IMR-90 (cell line): ENCODE results near the gene TSC22D4. TPM values are rescaled to one million over a fixed set of nuclear protein-coding genes. Genes with fewer than 3 reads are reported as not detected.

Source experiments
- ATAC-seq: fragments of 200-7000 bp; cut with Tn5 transposase; 2 replicates; pipeline ENCODE4 v1.9.1; 2020; ENCODE audit warnings: low read depth, mild to moderate bottlenecking, moderate library complexity
- BruUV-seq: library from RNA; stranded (reverse); fragments of 400-500 nt; replicated peaks from 2 replicates; lab custom pipeline; 2021; lab: Mats Ljungman, UMichigan
- CTCF ChIA-PET: fragments of 300-600 bp; formaldehyde crosslinking; extraction: SDS; loops from one replicate; lab custom pipeline; 2021; ENCODE audit warnings: antibody characterized with exemption; lab: Yijun Ruan, JAX
- POLR2A ChIA-PET: fragments of 300-600 bp; sonication (Branson Sonifier 250); formaldehyde crosslinking; loops from one replicate; lab custom pipeline; 2022; ENCODE audit warnings: antibody characterized with exemption; ENCODE audit not compliant: unreplicated experiment; lab: Charles Lee
- DNase-seq: peaks from one replicate; pipeline ENCODE4 v3.0.0; 2013
- H2AFZ ChIP-seq: replicated peaks from 2 replicates; pipeline ENCODE3; 2013; ENCODE audit warnings: low read length, mild to moderate bottlenecking; ENCODE audit not compliant: poor library complexity
- H2AK5ac ChIP-seq: 2 replicates; pipeline ENCODE4 v1.6.1; 2013; ENCODE audit warnings: low read depth, low read length, inconsistent platforms
- H2AK9ac ChIP-seq: replicated peaks from 2 replicates; pipeline ENCODE3; 2013; ENCODE audit warnings: mild to moderate bottlenecking, low read depth, low read length, moderate library complexity; ENCODE audit not compliant: poor library complexity
- H2BK120ac ChIP-seq: 2 replicates; pipeline ENCODE4 v1.6.1; 2013; ENCODE audit warnings: low read depth, low read length, inconsistent platforms
- H2BK15ac ChIP-seq: 3 replicates; pipeline ENCODE4 v1.6.1; 2013; ENCODE audit warnings: low read depth, low read length, inconsistent platforms
- H2BK20ac ChIP-seq: 2 replicates; pipeline ENCODE4 v1.6.1; 2013; ENCODE audit warnings: low read depth, mild to moderate bottlenecking, inconsistent platforms, low read length, moderate library complexity
- H2BK5ac ChIP-seq: 2 replicates; pipeline ENCODE4 v1.6.1; 2013; ENCODE audit warnings: mild to moderate bottlenecking, low read depth, low read length, inconsistent platforms; ENCODE audit not compliant: poor library complexity, severe bottlenecking
- H3K14ac ChIP-seq: replicated peaks from 2 replicates; pipeline ENCODE4 v1.6.1; 2013; ENCODE audit warnings: low read depth, low read length, inconsistent platforms
- H3K18ac ChIP-seq: 2 replicates; pipeline ENCODE4 v1.6.1; 2013; ENCODE audit warnings: low read depth, low read length, control low read depth
- H3K23ac ChIP-seq: 2 replicates; pipeline ENCODE4 v1.6.1; 2013; ENCODE audit warnings: low read depth, low read length, inconsistent platforms
- H3K27ac ChIP-seq: 2 replicates; pipeline ENCODE4 v1.5.1; 2013; ENCODE audit warnings: mild to moderate bottlenecking, control low read depth, low read length; ENCODE audit not compliant: insufficient read depth
- H3K27me3 ChIP-seq: 2 replicates; pipeline ENCODE4 v1.6.1; 2013; ENCODE audit warnings: low read length; ENCODE audit not compliant: control insufficient read depth, insufficient read depth
- H3K36me3 ChIP-seq: 2 replicates; pipeline ENCODE4 v1.6.1; 2013; ENCODE audit warnings: low read length, mixed read lengths; ENCODE audit not compliant: control insufficient read depth, insufficient read depth
- H3K4ac ChIP-seq: 2 replicates; pipeline ENCODE4 v1.6.1; 2013; ENCODE audit warnings: low read depth, low read length, inconsistent platforms
- H3K4me1 ChIP-seq: 2 replicates; pipeline ENCODE4 v1.6.1; 2013; ENCODE audit warnings: low read length, mixed read lengths; ENCODE audit not compliant: control insufficient read depth, insufficient read depth
- H3K4me2 ChIP-seq: 2 replicates; pipeline ENCODE4 v1.6.1; 2013; ENCODE audit warnings: low read depth, mild to moderate bottlenecking, control low read depth, low read length, moderate library complexity
- H3K4me3 ChIP-seq: 2 replicates; pipeline ENCODE4 v1.5.1; 2013; ENCODE audit warnings: low read depth, mild to moderate bottlenecking, control low read depth, low read length, moderate library complexity; ENCODE audit not compliant: insufficient read depth
- H3K56ac ChIP-seq: 2 replicates; pipeline ENCODE4 v1.6.1; 2013; ENCODE audit warnings: low read length, inconsistent platforms; ENCODE audit not compliant: insufficient read depth; ENCODE audit errors: extremely low read depth
- H3K79me1 ChIP-seq, 2 experiments: 2 replicates each; pipeline ENCODE4 v1.6.1; 2013; ENCODE audit warnings: low read length in 2 of 2, inconsistent platforms in 1 of 2, low read depth in 1 of 2
- H3K9ac ChIP-seq: 2 replicates; pipeline ENCODE4 v1.6.1; 2013; ENCODE audit warnings: low read depth, low read length, control low read depth
- H3K9me1 ChIP-seq: 2 replicates; pipeline ENCODE4 v1.6.1; 2013; ENCODE audit warnings: low read length, inconsistent platforms; ENCODE audit not compliant: insufficient read depth
- H3K9me3 ChIP-seq: 2 replicates; pipeline ENCODE4 v1.6.1; 2013; ENCODE audit warnings: low read length; ENCODE audit not compliant: control insufficient read depth, insufficient read depth
- H4K20me1 ChIP-seq: 2 replicates; pipeline ENCODE4 v1.6.1; 2013; ENCODE audit warnings: low read length, inconsistent platforms; ENCODE audit not compliant: insufficient read depth
- H4K5ac ChIP-seq: 2 replicates; pipeline ENCODE4 v1.6.1; 2013; ENCODE audit warnings: mild to moderate bottlenecking, low read depth, low read length, control low read depth
- H4K8ac ChIP-seq, 2 experiments: 2 replicates each; pipeline ENCODE4 v1.6.1; 2013; ENCODE audit warnings: low read depth in 2 of 2, low read length in 2 of 2, control low read depth in 1 of 2, inconsistent platforms in 1 of 2
- H4K91ac ChIP-seq: 2 replicates; pipeline ENCODE4 v1.6.1; 2013; ENCODE audit warnings: low read depth, low read length, inconsistent platforms; ENCODE audit not compliant: insufficient read depth
- BHLHE40 ChIP-seq: fragments of 150-350 bp; IDR thresholded peaks from 2 replicates; pipeline ENCODE4 v1.6.1; 2016; ENCODE audit warnings: mild to moderate bottlenecking, low read depth, low read length
- CEBPB ChIP-seq: IDR thresholded peaks from 2 replicates; pipeline ENCODE4 v1.6.1; 2012; ENCODE audit warnings: low read depth, low read length, improper control_type of control experiment
- CHD1 ChIP-seq: IDR thresholded peaks from 2 replicates; pipeline ENCODE4 v1.6.1; 2012; ENCODE audit warnings: low read depth, low read length, improper control_type of control experiment
- FOS ChIP-seq: fragments of 150-350 bp; IDR thresholded peaks from 2 replicates; pipeline ENCODE4 v1.6.1; 2016; ENCODE audit warnings: low read depth, low read length
- MAFK ChIP-seq: IDR thresholded peaks from 2 replicates; pipeline ENCODE4 v1.6.1; 2012; ENCODE audit warnings: low read depth, low read length, improper control_type of control experiment
- MAZ ChIP-seq: IDR thresholded peaks from 2 replicates; pipeline ENCODE4 v1.6.1; 2012; ENCODE audit warnings: low read depth, mild to moderate bottlenecking, low read length, improper control_type of control experiment, moderate library complexity, borderline replicate concordance
- NFE2L2 ChIP-seq: fragments of 150-350 bp; IDR thresholded peaks from 2 replicates; pipeline ENCODE4 v1.6.1; 2016; ENCODE audit warnings: low read depth, mild to moderate bottlenecking, low read length
- POLR2A ChIP-seq: IDR thresholded peaks from 2 replicates; pipeline ENCODE4 v1.6.1; 2012; ENCODE audit warnings: mild to moderate bottlenecking, low read depth, low read length
- RAD21 ChIP-seq: IDR thresholded peaks from 2 replicates; pipeline ENCODE4 v1.6.1; 2012; ENCODE audit warnings: low read length, improper control_type of control experiment
- RCOR1 ChIP-seq: IDR thresholded peaks from 2 replicates; pipeline ENCODE4 v1.6.1; 2012; ENCODE audit warnings: mild to moderate bottlenecking, low read length, improper control_type of control experiment; ENCODE audit not compliant: insufficient replicate concordance
- RFX5 ChIP-seq: IDR thresholded peaks from 2 replicates; pipeline ENCODE4 v1.8.0; 2012; ENCODE audit warnings: low read depth, mild to moderate bottlenecking, low read length, moderate library complexity
- SMC3 ChIP-seq: fragments of 150-350 bp; IDR thresholded peaks from 2 replicates; pipeline ENCODE4 v1.6.1; 2016; ENCODE audit warnings: low read depth, mild to moderate bottlenecking, antibody characterized with exemption, low read length, moderate library complexity
- WGBS, 2 experiments: methylation state at CpG; one replicate each; pipeline versions ENCODE4 v1.1.5 to v1.1.7; 2013; ENCODE audit warnings: missing lambda C conversion rate in 2 of 2; ENCODE audit not compliant: insufficient read length in 1 of 2; ENCODE audit errors: extremely low coverage in 2 of 2; 5-methylcytosine and 5-hydroxymethylcytosine counted together
- dilution Hi-C: fragments of 300-500 bp; cut with HindIII; formaldehyde crosslinking; loops from one replicate; pipeline ENCODE4 v1.14.3; 2018; ENCODE audit warnings: low sequenced_read_pairs; ENCODE audit not compliant: unreplicated experiment
- in situ Hi-C: fragments of 300-500 bp; cut with MboI; formaldehyde crosslinking; loops from 3 replicates; pipeline ENCODE4 v1.14.3; 2019; ENCODE audit warnings: low sequenced_read_pairs, inconsistent platforms, mixed read lengths
- intact Hi-C: fragments of 100-400 bp; cut with micrococcal nuclease; formaldehyde crosslinking; loops from 2 replicates; pipeline ENCODE4 v1.10.0; 2022
- polyA plus RNA-seq, 3 experiments: library from polyadenylated mRNA; depleted of rRNA; stranded (reverse); fragments of >200 nt; gene quantifications; 2 replicates each; pipeline ENCODE4 v1.2.3, GENCODE V29; 2012; ENCODE audit warnings: low replicate concordance in 1 of 3
- total RNA-seq: library from RNA; depleted of rRNA; stranded (reverse); fragments of >200 nt; gene quantifications from 2 replicates; pipeline ENCODE4 v1.2.3, GENCODE V29; 2012
- TF ChIP-seq, protein P1 (sequence below): fragments of 150-350 bp; IDR thresholded peaks from 2 replicates; pipeline ENCODE4 v1.6.1; 2017; ENCODE audit warnings: mild to moderate bottlenecking, antibody characterized with exemption, low read length, low read depth
- TF ChIP-seq, protein P2 (sequence below): fragments of 150-350 bp; IDR thresholded peaks from 2 replicates; pipeline ENCODE4 v1.6.1; 2016; ENCODE audit warnings: low read depth, mild to moderate bottlenecking, low read length, moderate library complexity, borderline replicate concordance
- TF ChIP-seq, protein P3 (sequence below): conservative IDR thresholded peaks from 2 replicates; pipeline ENCODE4 v1.5.1; 2012; ENCODE audit warnings: mild to moderate bottlenecking, low read depth, low read length, improper control_type of control experiment

The TSC22D4 gene
- total and polyA plus RNA-seq, 2 of the 4 experiments (the other 2 are of a cell fraction), result 9.3 to 29.9 TPM

DNA sequence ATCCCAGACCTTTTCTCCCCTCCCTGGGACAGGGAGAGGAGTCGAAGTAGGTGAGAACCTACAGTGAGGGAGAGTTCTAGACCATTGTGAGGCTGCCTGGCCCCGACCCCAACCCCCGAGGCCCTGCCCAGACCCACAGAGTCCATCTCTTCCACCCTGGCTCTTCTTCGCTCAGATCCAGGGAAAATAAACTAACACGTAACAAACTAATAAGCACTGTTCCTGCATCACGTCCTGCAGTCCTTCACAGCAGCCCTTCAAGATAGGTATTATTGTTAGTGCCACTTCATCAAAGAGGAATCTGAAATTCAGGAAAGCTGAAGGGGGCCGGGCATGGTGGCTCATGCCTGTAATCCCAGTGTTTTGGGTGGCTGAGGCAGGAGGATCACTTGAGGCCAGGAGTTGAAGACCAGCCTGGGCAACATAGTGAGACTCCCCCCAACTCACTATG, 14.8 kb downstream of the TSC22D4 start, which contains the start of gene SPACDR:
Gene SPACDR (minus strand): TSS at position 51 of the 451 bp plus-strand sequence. CDS start 235 bp downstream, outside the sequence.
- in situ Hi-C loops (loop anchor here (10.0 to 25.0 kb wide), 2 partner anchors 231 to 398 kb away; partner anchors contain the start of genes GIGYF1, SLC12A9 and TRIP6), intact Hi-C loops (no loop called here), dilution Hi-C loops (no loop called here)
- no CpG with 5 or more reads among the region's 7 CpGs for WGBS, 2 experiments
- ChIA-PET POLR2A (no interaction called here), CTCF (interaction anchor here (0.9 to 1.1 kb wide), 2 partner anchors 13 to 19 kb away, joined by 5 read pairs; no protein-coding TSS in a partner anchor)
- Histone ChIP-seq H4K8ac (peak within 1 kb of the TSS; percentile 37 to 63; a peak in 2 of 4 replicates), H3K9me1 (peaks cover 9% of the 10 kb centered on the region), H3K4me3 (no peak within 1 kb of the TSS), H3K4ac (peak within 1 kb of the TSS; percentile 72), H2AK5ac (peak within 1 kb of the TSS; percentile 90), H3K9me3 (no peaks in the 10 kb centered on the region), H4K91ac (peak within 1 kb of the TSS; percentile 38), H3K9ac (no peak within 1 kb of the TSS), H3K4me1 (peaks cover 10% of the 10 kb centered on the region; the same call in 1 of the 2 replicates), H2AFZ (peak within 1 kb of the TSS; percentile 78), H2AK9ac (peak within 1 kb of the TSS; percentile 85), H3K23ac (peak within 1 kb of the TSS; percentile 42), H2BK5ac (peak within 1 kb of the TSS; percentile 69), H3K27ac (peak within 1 kb of the TSS; percentile 17; the same call in 1 of the 2 replicates), H3K27me3 (no peaks in the 10 kb centered on the region), H4K5ac (peak within 1 kb of the TSS; percentile 30; the same call in 1 of the 2 replicates), H3K79me1 (peaks cover 2 to 13% of the 10 kb centered on the region in 2 experiments; a peak in 1 of 4 replicates), H3K14ac (peak within 1 kb of the TSS; percentile 87), H4K20me1 (no peaks in the 10 kb centered on the region; the same call in 1 of the 2 replicates), H2BK120ac (peak within 1 kb of the TSS; percentile 30), H2BK15ac (peak within 1 kb of the TSS; percentile 70), H3K36me3 (peaks cover 23% of the 10 kb centered on the region; the same call in 1 of the 2 replicates), H3K18ac (peak within 1 kb of the TSS; percentile 33; the same call in 1 of the 2 replicates), H2BK20ac (peak within 1 kb of the TSS; percentile 57), H3K4me2 (no peak within 1 kb of the TSS), H3K56ac (0 out of 2 replicates have a peak within 1 kb of the TSS, but pooled peaks have one; percentile 6)
- BruUV-seq, result no TSS peak
- ATAC-seq, result peak; percentile 4
- DNase-seq, result peak; percentile 60
- TF ChIP-seq RFX5 (no peak), CHD1 (no peak), NFE2L2 (no peak), CEBPB (no peak), MAZ (no peak), RCOR1 (no peak), POLR2A (no peak), RAD21 (no peak), FOS (no peak), MAFK (no peak), BHLHE40 (no peak), SMC3 (no peak)
- TF ChIP-seq, protein P1, sequence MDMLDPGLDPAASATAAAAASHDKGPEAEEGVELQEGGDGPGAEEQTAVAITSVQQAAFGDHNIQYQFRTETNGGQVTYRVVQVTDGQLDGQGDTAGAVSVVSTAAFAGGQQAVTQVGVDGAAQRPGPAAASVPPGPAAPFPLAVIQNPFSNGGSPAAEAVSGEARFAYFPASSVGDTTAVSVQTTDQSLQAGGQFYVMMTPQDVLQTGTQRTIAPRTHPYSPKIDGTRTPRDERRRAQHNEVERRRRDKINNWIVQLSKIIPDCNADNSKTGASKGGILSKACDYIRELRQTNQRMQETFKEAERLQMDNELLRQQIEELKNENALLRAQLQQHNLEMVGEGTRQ, result no peak
- TF ChIP-seq, protein P2, sequence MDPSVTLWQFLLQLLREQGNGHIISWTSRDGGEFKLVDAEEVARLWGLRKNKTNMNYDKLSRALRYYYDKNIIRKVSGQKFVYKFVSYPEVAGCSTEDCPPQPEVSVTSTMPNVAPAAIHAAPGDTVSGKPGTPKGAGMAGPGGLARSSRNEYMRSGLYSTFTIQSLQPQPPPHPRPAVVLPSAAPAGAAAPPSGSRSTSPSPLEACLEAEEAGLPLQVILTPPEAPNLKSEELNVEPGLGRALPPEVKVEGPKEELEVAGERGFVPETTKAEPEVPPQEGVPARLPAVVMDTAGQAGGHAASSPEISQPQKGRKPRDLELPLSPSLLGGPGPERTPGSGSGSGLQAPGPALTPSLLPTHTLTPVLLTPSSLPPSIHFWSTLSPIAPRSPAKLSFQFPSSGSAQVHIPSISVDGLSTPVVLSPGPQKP, result no peak
- TF ChIP-seq, protein P3, sequence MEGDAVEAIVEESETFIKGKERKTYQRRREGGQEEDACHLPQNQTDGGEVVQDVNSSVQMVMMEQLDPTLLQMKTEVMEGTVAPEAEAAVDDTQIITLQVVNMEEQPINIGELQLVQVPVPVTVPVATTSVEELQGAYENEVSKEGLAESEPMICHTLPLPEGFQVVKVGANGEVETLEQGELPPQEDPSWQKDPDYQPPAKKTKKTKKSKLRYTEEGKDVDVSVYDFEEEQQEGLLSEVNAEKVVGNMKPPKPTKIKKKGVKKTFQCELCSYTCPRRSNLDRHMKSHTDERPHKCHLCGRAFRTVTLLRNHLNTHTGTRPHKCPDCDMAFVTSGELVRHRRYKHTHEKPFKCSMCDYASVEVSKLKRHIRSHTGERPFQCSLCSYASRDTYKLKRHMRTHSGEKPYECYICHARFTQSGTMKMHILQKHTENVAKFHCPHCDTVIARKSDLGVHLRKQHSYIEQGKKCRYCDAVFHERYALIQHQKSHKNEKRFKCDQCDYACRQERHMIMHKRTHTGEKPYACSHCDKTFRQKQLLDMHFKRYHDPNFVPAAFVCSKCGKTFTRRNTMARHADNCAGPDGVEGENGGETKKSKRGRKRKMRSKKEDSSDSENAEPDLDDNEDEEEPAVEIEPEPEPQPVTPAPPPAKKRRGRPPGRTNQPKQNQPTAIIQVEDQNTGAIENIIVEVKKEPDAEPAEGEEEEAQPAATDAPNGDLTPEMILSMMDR, result no peak
